Neural progenitor cell (in vitro differentiated cells): Measurements from ENCODE around the gene FAM24B. TPM values are rescaled to one million over a fixed set of nuclear protein-coding genes. Genes with fewer than 3 reads are reported as not detected.

Experiments
- DNase-seq: peaks from one replicate; pipeline ENCODE4 v3.0.0-alpha.2; 2016; ENCODE audit warnings: low spot score
- H2AFZ ChIP-seq: fragments of 200-600 bp; sonication (generic); replicated peaks from 2 replicates; pipeline ENCODE4 v1.6.1; 2016; ENCODE audit warnings: antibody characterized with exemption
- H3F3A ChIP-seq: fragments of 200-600 bp; sonication (generic); 2 replicates; pipeline ENCODE4 v1.6.1; 2016; ENCODE audit warnings: antibody characterized with exemption, low read depth
- H3K27ac ChIP-seq: fragments of 200-600 bp; sonication (generic); 2 replicates; pipeline ENCODE4 v1.5.1; 2016; ENCODE audit warnings: mild to moderate bottlenecking
- H3K27me3 ChIP-seq: fragments of 200-600 bp; sonication (generic); 2 replicates; pipeline ENCODE4 v1.6.1; 2016; ENCODE audit warnings: mild to moderate bottlenecking, moderate library complexity
- H3K36me3 ChIP-seq: fragments of 200-600 bp; sonication (generic); 2 replicates; pipeline ENCODE4 v1.5.1; 2016
- H3K4me1 ChIP-seq: fragments of 200-600 bp; sonication (generic); 2 replicates; pipeline ENCODE4 v1.6.1; 2016; ENCODE audit warnings: mixed run types
- H3K4me2 ChIP-seq: fragments of 200-600 bp; sonication (generic); 2 replicates; pipeline ENCODE4 v1.6.1; 2016
- H3K4me3 ChIP-seq: fragments of 200-600 bp; sonication (generic); 2 replicates; pipeline ENCODE4 v1.5.1; 2016
- H3K79me2 ChIP-seq: fragments of 200-600 bp; sonication (generic); 2 replicates; pipeline ENCODE4 v1.6.1; 2016; ENCODE audit warnings: low read depth
- H3K9ac ChIP-seq: fragments of 200-600 bp; sonication (generic); 2 replicates; pipeline ENCODE4 v1.6.1; 2016
- H3K9me3 ChIP-seq: fragments of 200-600 bp; sonication (generic); 2 replicates; pipeline ENCODE4 v1.5.1; 2016; ENCODE audit warnings: low read depth
- H4K20me1 ChIP-seq: fragments of 200-600 bp; sonication (generic); 2 replicates; pipeline ENCODE4 v1.6.1; 2016; ENCODE audit warnings: low read depth
- H3K27ac Mint-ChIP-seq: 3 replicates; pipeline ENCODE4 v1.8.0; 2021; ENCODE audit warnings: mixed read lengths
- H3K27me3 Mint-ChIP-seq: 2 replicates; pipeline ENCODE4 v1.8.0; 2022; ENCODE audit warnings: low read depth, mild to moderate bottlenecking, inconsistent platforms, moderate library complexity, mixed read lengths; ENCODE audit not compliant: insufficient read depth
- H3K36me3 Mint-ChIP-seq: 3 replicates; pipeline ENCODE4 v1.8.0; 2021; ENCODE audit warnings: mixed read lengths
- H3K4me1 Mint-ChIP-seq: 3 replicates; pipeline ENCODE4 v1.8.0; 2021; ENCODE audit warnings: mixed read lengths
- H3K4me3 Mint-ChIP-seq: 3 replicates; pipeline ENCODE4 v1.8.0; 2021; ENCODE audit warnings: mild to moderate bottlenecking, moderate library complexity, mixed read lengths
- H3K9me3 Mint-ChIP-seq: 3 replicates; pipeline ENCODE4 v1.8.0; 2020; ENCODE audit warnings: mixed read lengths
- EZH2 ChIP-seq: fragments of 200-600 bp; sonication (generic); IDR thresholded peaks from 2 replicates; pipeline ENCODE4 v1.6.1; 2017; ENCODE audit warnings: antibody characterized with exemption, mild to moderate bottlenecking, moderate library complexity
- EZH2phosphoT487 ChIP-seq: fragments of 200-600 bp; sonication (generic); IDR thresholded peaks from 2 replicates; pipeline ENCODE4 v1.6.1; 2017; ENCODE audit warnings: antibody characterized with exemption
- total RNA-seq: library from RNA; depleted of rRNA; stranded (reverse); fragments of >200 nt; gene quantifications from 2 replicates; pipeline ENCODE4 v1.2.3, GENCODE V29; 2015; ENCODE audit warnings: low replicate concordance
- TF ChIP-seq, protein P1 (sequence below): fragments of 200-600 bp; sonication (generic); IDR thresholded peaks from 2 replicates; pipeline ENCODE4 v1.5.1; 2017; ENCODE audit warnings: antibody characterized with exemption, mild to moderate bottlenecking

The FAM24B gene
- total RNA-seq, 1 donor from 2014 or later, result not detected

DNA sequence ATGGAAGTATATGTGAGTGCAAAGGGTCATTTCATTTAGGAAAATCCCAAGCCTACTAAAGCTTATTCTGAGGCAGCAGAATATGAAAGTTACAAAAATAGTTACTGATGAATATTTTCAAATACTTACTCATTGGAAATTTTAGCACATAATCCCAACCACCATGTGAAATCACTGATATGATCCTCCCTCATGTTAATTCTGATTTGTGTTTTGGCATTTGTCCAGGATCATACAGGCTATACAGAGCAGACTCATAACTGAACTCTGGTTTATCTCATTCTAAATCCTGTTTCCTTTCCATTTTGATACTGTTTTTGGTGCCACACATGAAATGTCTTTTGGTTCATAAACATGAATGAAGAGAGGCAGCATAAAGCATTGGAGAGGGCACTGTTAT is 3.4 kb upstream of the FAM24B start:
- H3K4me1 Mint-ChIP-seq, result peaks cover 2% of the 10 kb centered on the region
- no peaks in the 10 kb centered on the region for H3K79me2 ChIP-seq
- H3K9me3 ChIP-seq, result no peaks in the 10 kb centered on the region
- H2AFZ ChIP-seq, result no peak overlapping the region
- DNase-seq, result no peak
- no peak overlapping the region for H3K27ac Mint-ChIP-seq
- no peaks in the 10 kb centered on the region for H3K27me3 Mint-ChIP-seq
- no peak overlapping the region for H3K9ac ChIP-seq
- no peak overlapping the region for H3K27ac ChIP-seq
- no peak overlapping the region for H3K4me2 ChIP-seq
- H3K27me3 ChIP-seq, result no peaks in the 10 kb centered on the region
- H4K20me1 ChIP-seq, result no peaks in the 10 kb centered on the region
- H3K4me1 ChIP-seq, result peaks cover 3% of the 10 kb centered on the region
- no peaks in the 10 kb centered on the region for H3K36me3 ChIP-seq
- H3K4me3 ChIP-seq, result no peak overlapping the region
- H3K4me3 Mint-ChIP-seq, result no peak overlapping the region
- no peaks in the 10 kb centered on the region for H3K36me3 Mint-ChIP-seq
- no peaks in the 10 kb centered on the region for H3F3A ChIP-seq
- TF ChIP-seq, protein P1, sequence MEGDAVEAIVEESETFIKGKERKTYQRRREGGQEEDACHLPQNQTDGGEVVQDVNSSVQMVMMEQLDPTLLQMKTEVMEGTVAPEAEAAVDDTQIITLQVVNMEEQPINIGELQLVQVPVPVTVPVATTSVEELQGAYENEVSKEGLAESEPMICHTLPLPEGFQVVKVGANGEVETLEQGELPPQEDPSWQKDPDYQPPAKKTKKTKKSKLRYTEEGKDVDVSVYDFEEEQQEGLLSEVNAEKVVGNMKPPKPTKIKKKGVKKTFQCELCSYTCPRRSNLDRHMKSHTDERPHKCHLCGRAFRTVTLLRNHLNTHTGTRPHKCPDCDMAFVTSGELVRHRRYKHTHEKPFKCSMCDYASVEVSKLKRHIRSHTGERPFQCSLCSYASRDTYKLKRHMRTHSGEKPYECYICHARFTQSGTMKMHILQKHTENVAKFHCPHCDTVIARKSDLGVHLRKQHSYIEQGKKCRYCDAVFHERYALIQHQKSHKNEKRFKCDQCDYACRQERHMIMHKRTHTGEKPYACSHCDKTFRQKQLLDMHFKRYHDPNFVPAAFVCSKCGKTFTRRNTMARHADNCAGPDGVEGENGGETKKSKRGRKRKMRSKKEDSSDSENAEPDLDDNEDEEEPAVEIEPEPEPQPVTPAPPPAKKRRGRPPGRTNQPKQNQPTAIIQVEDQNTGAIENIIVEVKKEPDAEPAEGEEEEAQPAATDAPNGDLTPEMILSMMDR, result no peak
- TF ChIP-seq EZH2phosphoT487, result no peak
- TF ChIP-seq EZH2, result no peak
- no peaks in the 10 kb centered on the region for H3K9me3 Mint-ChIP-seq

DNA sequence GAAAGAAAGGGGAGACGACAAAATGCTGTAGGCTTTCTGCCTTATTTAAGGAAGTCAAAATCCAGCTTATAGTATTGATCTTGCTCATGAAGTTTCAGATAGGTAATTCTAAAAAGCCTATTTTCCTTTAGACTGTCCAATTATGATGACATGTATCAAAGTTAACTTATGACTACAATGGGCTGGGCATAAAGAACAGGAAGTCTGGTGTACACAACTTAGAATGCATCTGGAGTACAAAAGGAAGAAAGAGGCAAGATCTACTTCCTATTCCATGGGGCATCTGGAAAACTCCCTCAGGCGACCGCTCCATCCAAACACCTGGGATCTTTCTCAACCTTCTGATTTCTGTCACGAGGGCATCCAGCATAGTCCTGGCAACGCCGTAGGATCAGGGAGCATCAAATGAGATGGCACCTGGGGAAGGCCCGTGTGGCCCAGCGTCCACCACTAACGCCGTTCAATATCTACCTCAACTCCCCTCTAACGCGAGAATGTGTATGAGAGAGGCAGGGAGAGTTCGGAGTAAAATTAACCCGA is 512 bp downstream of the FAM24B start:
- Histone ChIP-seq H3K27ac (no peak overlapping the region), H3F3A (peaks cover 33% of the 10 kb centered on the region), H3K4me3 (no peak overlapping the region), H3K79me2 (no peaks in the 10 kb centered on the region), H4K20me1 (no peaks in the 10 kb centered on the region), H3K27me3 (no peaks in the 10 kb centered on the region), H3K9me3 (no peaks in the 10 kb centered on the region), H3K4me2 (no peak overlapping the region), H3K9ac (no peak overlapping the region), H3K4me1 (peaks cover 35% of the 10 kb centered on the region), H3K36me3 (no peaks in the 10 kb centered on the region), H2AFZ (no peak overlapping the region)
- H3K27ac Mint-ChIP-seq, result no peak overlapping the region
- no peak overlapping the region for H3K4me3 Mint-ChIP-seq
- no peaks in the 10 kb centered on the region for H3K36me3 Mint-ChIP-seq
- no peak for DNase-seq
- no peaks in the 10 kb centered on the region for H3K9me3 Mint-ChIP-seq
- H3K27me3 Mint-ChIP-seq, result no peaks in the 10 kb centered on the region
- no peak for TF ChIP-seq EZH2
- TF ChIP-seq, protein P1, result no peak
- no peak for TF ChIP-seq EZH2phosphoT487
- peaks cover 22% of the 10 kb centered on the region for H3K4me1 Mint-ChIP-seq

DNA sequence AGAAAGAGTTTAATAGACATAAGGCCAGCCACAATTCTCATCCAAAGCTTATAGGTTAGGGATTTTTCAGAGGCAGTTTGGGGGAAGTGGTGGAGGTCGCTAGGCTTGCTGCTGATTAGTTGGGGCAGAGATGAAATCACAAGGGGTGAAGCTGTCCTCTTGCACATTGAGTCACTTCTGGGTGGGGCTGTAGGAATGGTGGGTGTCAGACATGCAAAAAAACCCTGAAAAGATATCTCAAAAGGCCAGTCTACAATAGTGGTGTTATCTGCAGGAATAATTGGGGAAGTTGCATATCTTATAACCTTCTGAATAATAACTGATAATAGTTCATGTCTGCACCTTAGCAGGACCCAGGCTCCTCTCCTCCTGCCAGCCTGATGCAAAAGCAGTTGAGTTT is 2.1 kb downstream of the FAM24B start:
- Mint-ChIP-seq H3K27ac (peak overlapping the region; percentile 31), H3K27me3 (no peaks in the 10 kb centered on the region)

More for the DNA sequence above, 2.1 kb downstream of the FAM24B start:
- Histone ChIP-seq H2AFZ (no peak overlapping the region), H3K9me3 (no peaks in the 10 kb centered on the region), H3K4me2 (peak overlapping the region; percentile 73), H3K9ac (no peak overlapping the region), H3K4me3 (no peak overlapping the region), H4K20me1 (no peaks in the 10 kb centered on the region), H3K36me3 (no peaks in the 10 kb centered on the region), H3K79me2 (no peaks in the 10 kb centered on the region), H3K27ac (peak overlapping the region; percentile 81), H3F3A (peaks cover 33% of the 10 kb centered on the region), H3K4me1 (peaks cover 35% of the 10 kb centered on the region), H3K27me3 (no peaks in the 10 kb centered on the region)
- H3K36me3 Mint-ChIP-seq, result no peaks in the 10 kb centered on the region
- H3K4me1 Mint-ChIP-seq, result peaks cover 24% of the 10 kb centered on the region
- no peaks in the 10 kb centered on the region for H3K9me3 Mint-ChIP-seq
- DNase-seq, result no peak
- no peak overlapping the region for H3K4me3 Mint-ChIP-seq
- TF ChIP-seq, protein P1, result no peak
- TF ChIP-seq EZH2, result no peak
- TF ChIP-seq EZH2phosphoT487, result no peak
